HEK293T (cell line): ENCODE data around the gene TJAP1.

Source experiments
- BHLHE40 ChIP-seq: fragments of 450-650 bp; IDR thresholded peaks from 2 replicates; pipeline ENCODE4 v1.6.1; 2016; ENCODE audit warnings: mild to moderate bottlenecking, moderate library complexity, borderline replicate concordance
- FOXK2 ChIP-seq: fragments of 450-650 bp; IDR thresholded peaks from 2 replicates; pipeline ENCODE4 v1.6.1; 2016; ENCODE audit warnings: mild to moderate bottlenecking
- HDGF ChIP-seq: fragments of 450-650 bp; IDR thresholded peaks from 2 replicates; pipeline ENCODE4 v1.6.1; 2017; ENCODE audit warnings: antibody characterized with exemption, borderline replicate concordance
- NFRKB ChIP-seq: fragments of 450-650 bp; IDR thresholded peaks from 2 replicates; pipeline ENCODE4 v1.6.1; 2016; ENCODE audit warnings: mild to moderate bottlenecking, moderate library complexity
- ZNF384 ChIP-seq: fragments of 450-650 bp; IDR thresholded peaks from 2 replicates; pipeline ENCODE4 v1.6.1; 2016
- TF ChIP-seq, protein P1 (sequence below): fragments of 450-650 bp; IDR thresholded peaks from 2 replicates; pipeline ENCODE4 v1.6.1; 2016

DNA sequence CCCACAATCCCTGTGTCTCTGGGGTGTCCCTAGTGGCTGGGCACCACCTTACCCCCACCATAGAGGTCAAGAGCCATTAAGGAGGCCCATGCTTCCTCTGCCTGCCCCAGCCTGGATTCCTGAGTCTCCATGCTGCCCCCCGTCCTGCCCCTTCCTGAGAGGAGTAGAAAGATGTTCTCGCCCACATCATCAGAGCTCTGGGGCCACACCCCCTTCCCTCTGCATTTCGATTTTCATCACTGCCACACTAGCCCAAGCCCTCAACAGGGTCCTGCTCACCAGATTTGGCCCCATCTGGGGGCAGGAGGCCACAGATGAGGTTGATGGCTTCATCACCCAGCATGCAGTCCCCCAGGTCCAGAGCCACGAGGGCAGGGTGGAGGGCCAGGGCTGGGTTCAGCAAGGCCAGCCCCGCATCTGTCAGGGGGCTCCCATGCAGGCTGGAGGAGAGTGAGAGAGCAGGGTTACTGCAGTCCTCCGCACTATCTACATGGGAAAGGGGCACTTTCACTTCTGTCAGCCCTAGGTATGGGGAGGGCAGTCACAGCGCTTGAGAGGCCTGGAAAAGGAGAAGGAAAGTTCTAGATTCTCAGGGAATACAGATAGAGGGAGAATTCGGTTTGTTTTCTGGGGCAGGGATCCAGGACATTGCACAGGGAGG lies 31.2 kb downstream of the TJAP1 start:
- TF ChIP-seq HDGF (no peak), BHLHE40 (no peak), FOXK2 (no peak), NFRKB (no peak), ZNF384 (no peak)
- TF ChIP-seq, protein P1, sequence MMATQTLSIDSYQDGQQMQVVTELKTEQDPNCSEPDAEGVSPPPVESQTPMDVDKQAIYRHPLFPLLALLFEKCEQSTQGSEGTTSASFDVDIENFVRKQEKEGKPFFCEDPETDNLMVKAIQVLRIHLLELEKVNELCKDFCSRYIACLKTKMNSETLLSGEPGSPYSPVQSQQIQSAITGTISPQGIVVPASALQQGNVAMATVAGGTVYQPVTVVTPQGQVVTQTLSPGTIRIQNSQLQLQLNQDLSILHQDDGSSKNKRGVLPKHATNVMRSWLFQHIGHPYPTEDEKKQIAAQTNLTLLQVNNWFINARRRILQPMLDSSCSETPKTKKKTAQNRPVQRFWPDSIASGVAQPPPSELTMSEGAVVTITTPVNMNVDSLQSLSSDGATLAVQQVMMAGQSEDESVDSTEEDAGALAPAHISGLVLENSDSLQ: no peak
